Measurements from ENCODE around the gene RPS27.
"Not testable (repeated sequence)": the region's sequence is repeated elsewhere in the genome, so short reads cannot be mapped to it uniquely, and the experiment has no call there.

RPS27 gene

DNA sequence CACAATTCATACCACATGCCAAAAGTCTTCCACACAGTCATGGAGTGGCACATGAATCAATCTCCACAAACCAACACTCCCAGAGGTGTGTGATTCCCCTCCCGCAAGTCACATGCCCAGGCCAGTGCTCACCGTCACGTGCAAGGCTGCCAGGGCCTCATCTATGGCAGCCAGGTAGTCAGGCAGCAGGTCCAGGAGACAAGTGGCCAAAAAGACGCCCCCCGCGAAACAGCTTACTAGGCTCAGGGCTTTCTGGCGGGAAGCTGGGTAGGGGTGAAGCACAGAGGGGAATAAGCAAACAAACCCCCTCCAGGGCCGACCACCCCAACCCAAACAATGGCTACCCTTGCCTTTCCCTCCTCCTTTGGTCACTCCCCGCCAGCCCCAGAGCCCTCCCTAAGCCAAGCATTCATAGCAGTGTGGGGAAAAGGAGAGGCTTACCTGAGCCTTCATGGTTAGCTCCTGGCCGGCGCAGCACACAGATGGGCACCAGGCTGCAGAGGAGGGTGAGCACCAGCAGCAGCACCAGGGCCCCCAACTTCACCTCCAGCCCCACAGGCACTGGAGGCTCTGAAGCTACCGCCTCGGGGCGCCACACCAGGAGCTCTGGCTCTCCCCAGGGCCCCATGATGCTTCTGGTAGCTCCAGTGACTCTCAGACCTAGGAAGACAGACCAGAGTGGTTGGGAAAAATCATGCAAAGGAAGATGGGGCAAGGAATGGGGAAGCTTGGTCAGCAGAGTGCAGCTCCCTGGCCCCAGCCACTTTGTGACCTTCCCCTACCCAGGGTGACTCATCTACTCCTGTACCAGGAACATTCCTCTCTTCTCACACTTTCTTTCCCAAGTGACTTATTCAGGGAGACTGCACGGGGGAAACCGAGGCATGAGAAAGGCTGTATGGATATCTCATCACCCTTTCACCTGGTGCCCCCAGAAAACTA, 28.2 kb upstream of the RPS27 start:
- DNase-seq, result peak; percentile 78

DNA sequence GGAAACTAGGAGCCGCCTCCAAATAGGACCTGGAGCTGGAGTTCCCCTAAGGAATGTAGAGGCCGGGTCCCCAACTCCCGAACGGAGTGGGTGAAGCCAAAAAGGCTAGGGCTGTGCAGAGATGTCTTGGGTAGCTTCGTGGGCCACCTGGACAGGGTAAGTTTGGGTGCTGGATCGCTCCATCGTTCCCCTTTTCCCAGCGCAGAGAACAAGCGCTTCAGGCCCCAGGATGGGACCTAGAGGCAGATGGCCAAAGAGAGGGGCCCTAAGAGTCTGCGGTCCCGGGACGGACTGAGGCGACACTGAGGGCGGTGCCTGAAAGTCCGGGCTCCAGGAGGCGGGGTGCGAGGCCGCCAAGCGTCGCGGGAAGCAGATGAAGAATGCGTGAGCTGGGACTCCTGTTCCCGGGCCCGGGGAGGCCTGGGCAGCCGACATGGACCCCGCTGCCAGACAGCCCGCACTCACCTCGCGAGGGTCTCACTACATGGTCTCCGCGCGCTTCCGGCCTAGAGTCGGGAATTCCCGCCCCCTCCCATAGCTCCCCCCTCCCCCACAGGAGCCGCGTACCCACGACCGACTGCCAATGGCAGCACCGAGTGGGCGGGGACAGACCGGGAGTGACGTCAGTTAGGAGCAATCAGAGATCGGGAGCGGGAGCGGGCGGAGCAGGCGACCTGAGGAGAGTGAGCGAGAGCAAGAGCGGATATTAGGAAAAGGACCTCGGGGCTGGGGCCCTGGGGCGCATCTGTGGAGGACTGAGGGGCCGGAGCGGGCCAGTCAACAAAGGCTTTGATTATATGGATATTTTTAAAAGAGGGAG, 27.3 kb upstream of the RPS27 start, which contains the start of gene SLC39A1:
SLC39A1 (minus strand) TSS at position 508 of the 820 bp plus-strand sequence. CDS start 822 bp downstream, outside the sequence.
- peak; percentile 97 for DNase-seq

DNA sequence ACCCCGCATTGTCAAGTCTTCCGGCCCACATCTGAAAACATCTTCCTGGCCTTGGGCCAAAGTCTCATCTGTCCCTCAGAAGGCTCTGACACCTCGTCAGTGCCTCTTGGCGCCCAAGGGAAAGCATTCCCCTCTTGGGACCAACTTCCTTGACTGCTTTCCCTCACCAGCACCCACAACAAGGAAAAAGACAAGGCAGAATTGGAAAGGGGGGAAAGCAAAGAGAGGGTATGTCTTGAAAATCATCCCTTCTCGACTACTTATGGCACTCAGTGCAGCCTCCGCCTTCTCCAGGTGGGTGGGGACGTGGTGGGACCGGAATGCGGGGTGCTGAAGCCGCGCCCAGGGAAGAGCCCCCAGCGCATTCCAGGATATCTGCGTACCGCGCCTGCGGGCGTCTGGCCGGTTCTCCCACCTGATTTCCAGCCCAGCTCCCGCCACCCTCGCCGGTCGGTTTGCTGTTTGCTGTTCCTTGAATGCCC, 26.7 kb upstream of the RPS27 start:
- DNase-seq, result peak; percentile 78

- peak; percentile 97 for DNase-seq
Measured at GRCh38 chr1:153967107-153967999, 23.2 kb upstream of the RPS27 start, which contains the start of gene CREB3L4. Gene CREB3L4 (plus strand): TSS chr1:153967902. CDS start chr1:153968526, 624 bp downstream.

- DNase-seq, result no peak
Measured at GRCh38 chr1:153968000-153968363, 22.6 kb upstream of the RPS27 start.

GRCh38 chr1:153968408-153968807, 22.2 kb upstream of the RPS27 start:
- DNase-seq, result no peak

- DNase-seq, result no peak
Measured at GRCh38 chr1:153968972-153969371, 21.6 kb upstream of the RPS27 start.

GRCh38 chr1:153970346-153970745, 20.2 kb upstream of the RPS27 start:
- no peak for DNase-seq

- DNase-seq, result no peak
Measured at GRCh38 chr1:153973071-153973470, 17.5 kb upstream of the RPS27 start.

GRCh38 chr1:153973525-153973924, 17.0 kb upstream of the RPS27 start:
- no peak for DNase-seq

- DNase-seq, result no peak
Measured at GRCh38 chr1:153976819-153977249, 13.7 kb upstream of the RPS27 start.

DNA sequence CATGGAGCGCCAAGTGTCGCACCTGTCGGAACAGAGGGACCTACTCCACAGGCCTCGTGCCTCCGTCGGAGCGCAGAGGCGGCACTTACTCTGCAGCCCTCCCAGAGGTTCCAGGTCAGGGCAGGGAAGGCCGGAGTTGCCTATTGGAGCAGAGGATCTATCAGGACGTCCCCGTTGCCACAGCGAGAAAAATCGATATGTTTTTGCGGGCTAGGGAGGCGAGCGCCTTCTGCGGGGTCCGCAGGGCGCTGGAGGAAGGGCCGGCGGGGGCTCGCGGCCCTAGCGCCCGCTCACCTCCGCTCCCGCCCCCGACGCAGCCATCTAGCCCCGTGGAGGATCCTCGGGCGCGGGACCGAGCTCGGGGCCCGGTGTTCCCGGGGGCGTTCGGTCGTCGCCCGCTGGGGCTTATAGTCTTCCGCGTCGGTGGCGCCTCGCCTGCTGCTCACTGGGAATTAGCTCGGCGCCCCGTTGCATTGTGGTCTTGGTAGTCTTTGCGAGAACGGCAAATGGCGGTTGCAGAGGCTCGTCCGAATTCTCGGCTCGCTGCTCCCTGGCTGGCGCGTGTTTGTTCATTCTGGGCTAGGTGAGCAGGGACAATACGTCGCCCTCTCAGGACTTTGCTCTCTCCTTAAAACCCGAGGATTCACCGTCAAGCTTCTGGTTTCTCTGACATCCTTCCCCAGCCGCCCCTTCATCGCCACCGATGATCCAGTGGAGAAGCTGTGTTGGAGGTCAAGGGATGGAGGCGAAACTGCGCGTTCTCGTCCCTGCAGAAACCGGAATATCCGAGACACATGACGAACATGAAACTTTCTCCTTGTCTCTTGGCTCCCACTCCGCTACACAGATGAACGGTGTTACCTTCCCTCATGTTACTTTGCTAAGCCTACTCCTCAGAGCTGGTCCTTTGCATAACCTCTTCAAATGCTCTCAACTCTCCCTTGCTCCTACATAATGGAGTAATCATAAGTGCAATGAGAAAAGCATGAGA, 13.0 kb upstream of the RPS27 start, which contains the start of gene JTB:
JTB (minus strand) TSS at position 425 of the 991 bp plus-strand sequence; CDS start at position 3, 422 bp downstream.
- peak; percentile 82 for DNase-seq

GRCh38 chr1:153978274-153978909, 12.2 kb upstream of the RPS27 start:
- no peak for DNase-seq

- not testable (repeated sequence) for DNase-seq
Measured at GRCh38 chr1:153979091-153979490, 11.5 kb upstream of the RPS27 start.

GRCh38 chr1:153981735-153982134, 8.8 kb upstream of the RPS27 start:
- not testable (repeated sequence) for DNase-seq

DNA sequence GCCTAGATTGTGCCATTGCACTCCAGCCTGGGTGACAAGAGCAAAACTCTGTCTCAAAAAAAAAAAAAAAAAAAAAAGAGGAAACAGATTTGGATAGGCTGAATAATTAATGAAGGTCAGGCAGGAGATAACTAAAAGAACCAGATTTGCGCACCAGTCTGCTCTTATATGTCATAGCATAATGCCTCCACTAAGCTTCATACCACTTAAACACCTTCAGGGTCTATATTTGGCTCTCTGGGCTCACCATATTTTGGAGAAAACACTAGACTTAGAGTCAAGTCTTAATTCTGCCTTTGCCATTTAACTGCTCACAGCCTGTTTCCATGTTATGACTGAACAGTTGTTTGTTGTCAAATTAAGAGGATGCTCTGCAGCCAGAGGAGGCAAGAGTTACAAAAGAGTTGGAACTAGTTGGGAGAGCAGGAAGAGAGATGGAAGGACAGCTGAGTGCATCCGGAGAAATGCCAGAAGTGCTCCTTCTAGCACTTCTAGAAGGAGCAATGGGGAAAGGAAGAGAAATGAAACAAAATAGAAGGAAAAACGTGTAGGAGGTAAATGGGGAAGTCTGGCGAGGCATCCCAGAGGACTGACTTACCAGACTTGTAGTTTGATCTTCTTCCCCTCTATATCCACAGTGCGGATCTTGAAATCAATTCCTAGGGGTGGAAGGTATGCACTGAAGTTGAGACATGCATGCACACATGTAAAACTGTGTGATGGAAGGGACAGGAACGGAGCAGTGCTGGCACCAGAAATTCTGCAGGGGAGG, 6.3 kb upstream of the RPS27 start:
- no peak for DNase-seq

DNA sequence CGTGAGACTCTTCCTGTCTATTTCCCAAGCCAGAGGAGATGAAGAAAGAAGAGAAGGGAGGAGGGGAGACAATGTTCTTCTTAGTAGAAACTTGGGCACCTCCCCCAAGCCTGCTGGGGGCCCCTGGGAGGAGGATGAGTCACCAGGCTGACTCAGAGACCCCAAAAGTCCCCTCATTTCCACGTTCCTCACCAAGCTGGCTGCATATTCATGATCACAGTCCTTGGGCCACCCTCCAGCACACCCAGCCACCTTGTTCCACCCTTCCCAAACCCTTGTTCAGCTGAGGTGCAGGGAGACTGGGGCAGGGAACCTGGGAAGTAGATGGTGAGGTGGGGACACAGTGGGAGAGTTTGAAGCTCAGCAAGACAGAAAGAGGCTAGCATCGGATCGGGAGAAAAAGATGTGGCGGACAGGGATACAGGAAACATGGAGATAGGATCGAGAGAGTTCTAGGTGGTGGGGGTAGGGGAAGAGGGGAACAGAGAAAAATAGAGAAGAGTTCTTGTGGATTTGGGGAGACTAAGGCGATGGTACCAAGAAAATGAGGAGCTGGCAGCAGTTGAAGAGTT, 5.1 kb upstream of the RPS27 start:
- peak; percentile 83 for DNase-seq

DNA sequence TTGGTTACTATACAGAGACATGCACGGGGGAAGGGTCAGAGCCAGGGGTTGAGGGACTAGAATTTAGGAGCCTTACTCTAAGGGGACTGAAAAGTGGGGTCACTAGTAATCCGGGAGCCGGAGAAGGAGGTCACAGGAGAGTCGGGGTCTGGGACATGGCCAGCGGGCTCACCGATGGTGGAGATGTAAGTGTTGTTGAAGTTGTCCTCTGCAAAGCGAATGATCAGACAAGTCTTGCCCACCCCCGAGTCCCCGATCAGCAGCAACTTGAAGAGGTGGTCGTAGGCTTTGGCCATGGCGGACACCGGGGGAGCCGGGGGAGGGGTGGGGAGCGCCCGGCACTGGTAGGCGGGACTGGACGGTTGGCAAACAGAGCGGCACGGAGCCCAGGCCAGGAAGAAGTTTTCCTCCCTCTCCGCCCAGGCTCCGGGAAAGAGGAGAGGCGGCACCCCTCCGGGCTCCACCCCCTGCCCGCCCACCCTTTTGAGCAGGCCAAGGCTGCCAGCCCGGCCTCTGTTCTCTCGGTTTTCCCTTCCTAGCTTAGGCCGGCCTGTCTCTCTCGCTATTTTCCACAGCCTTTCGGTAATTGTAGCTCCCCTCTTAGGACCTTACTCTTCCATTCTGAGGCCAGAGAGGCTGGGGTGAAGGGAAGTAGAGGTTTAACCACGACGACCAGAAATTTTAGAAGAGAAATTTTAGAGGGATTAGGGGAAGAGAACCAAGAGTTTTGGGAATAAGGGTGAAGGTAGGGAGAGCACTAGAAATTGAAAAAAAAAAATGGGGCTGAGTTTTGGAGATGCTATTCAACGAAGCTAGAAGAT, 4.4 kb upstream of the RPS27 start, which contains the start of gene RAB13:
RAB13 (minus strand) TSS at position 399 of the 821 bp plus-strand sequence; CDS start at position 296, 103 bp downstream.
- peak; percentile 92 for DNase-seq
